Activated B cell treated with CpG ODN at 0.5 μM for 24 hours (primary cell): ENCODE measurements around the gene ZBTB38. TPM values are rescaled to one million over a fixed set of nuclear protein-coding genes. Genes with fewer than 3 reads are reported as not detected.

ENCODE experiments used
- ATAC-seq: fragments of 200-7000 bp; cut with Tn5 transposase; one replicate; pipeline ENCODE4 v1.10.0; 2021; ENCODE audit warnings: low read depth, mild to moderate bottlenecking, moderate library complexity
- CTCF ChIA-PET: fragments of 350-600 bp; sonication (Branson Sonifier 250); formaldehyde crosslinking; loops from one replicate; lab custom pipeline; 2021; ENCODE audit warnings: antibody characterized with exemption; lab: Charles Lee
- POLR2A ChIA-PET: fragments of 350-600 bp; sonication (Branson Sonifier 250); formaldehyde crosslinking; loops from one replicate; lab custom pipeline; 2021; ENCODE audit warnings: antibody characterized with exemption; lab: Charles Lee
- DNase-seq: peaks from one replicate; pipeline ENCODE4 v3.0.0; 2022
- H3K27ac Mint-ChIP-seq: one replicate; pipeline ENCODE4 v1.8.0; 2020; ENCODE audit warnings: mixed read lengths
- H3K27me3 Mint-ChIP-seq: one replicate; pipeline ENCODE4 v1.8.0; 2021; ENCODE audit warnings: mixed read lengths
- H3K36me3 Mint-ChIP-seq: one replicate; pipeline ENCODE4 v1.8.0; 2021; ENCODE audit warnings: low read depth, mixed read lengths
- H3K4me1 Mint-ChIP-seq: one replicate; pipeline ENCODE4 v1.8.0; 2021; ENCODE audit warnings: mixed read lengths
- H3K4me3 Mint-ChIP-seq: one replicate; pipeline ENCODE4 v1.8.0; 2020; ENCODE audit warnings: mild to moderate bottlenecking, mixed read lengths
- H3K9me3 Mint-ChIP-seq: one replicate; pipeline ENCODE4 v1.8.0; 2020; ENCODE audit warnings: mixed read lengths
- intact Hi-C: fragments of 100-400 bp; cut with micrococcal nuclease; formaldehyde crosslinking; loops from one replicate; pipeline ENCODE4 v1.15.1; 2024
- total RNA-seq: library from RNA; stranded (reverse); gene quantifications from 2 replicates; pipeline ENCODE4 v1.2.3, GENCODE V29; 2022
- TF ChIP-seq, protein P1 (sequence below): fragments of 200-600 bp; IDR thresholded peaks from one replicate; pipeline ENCODE4 v1.8.0; 2022; ENCODE audit warnings: antibody characterized with exemption, mild to moderate bottlenecking

ZBTB38 gene
- total RNA-seq, 1 donor from 2014 or later: 45.2 TPM

DNA sequence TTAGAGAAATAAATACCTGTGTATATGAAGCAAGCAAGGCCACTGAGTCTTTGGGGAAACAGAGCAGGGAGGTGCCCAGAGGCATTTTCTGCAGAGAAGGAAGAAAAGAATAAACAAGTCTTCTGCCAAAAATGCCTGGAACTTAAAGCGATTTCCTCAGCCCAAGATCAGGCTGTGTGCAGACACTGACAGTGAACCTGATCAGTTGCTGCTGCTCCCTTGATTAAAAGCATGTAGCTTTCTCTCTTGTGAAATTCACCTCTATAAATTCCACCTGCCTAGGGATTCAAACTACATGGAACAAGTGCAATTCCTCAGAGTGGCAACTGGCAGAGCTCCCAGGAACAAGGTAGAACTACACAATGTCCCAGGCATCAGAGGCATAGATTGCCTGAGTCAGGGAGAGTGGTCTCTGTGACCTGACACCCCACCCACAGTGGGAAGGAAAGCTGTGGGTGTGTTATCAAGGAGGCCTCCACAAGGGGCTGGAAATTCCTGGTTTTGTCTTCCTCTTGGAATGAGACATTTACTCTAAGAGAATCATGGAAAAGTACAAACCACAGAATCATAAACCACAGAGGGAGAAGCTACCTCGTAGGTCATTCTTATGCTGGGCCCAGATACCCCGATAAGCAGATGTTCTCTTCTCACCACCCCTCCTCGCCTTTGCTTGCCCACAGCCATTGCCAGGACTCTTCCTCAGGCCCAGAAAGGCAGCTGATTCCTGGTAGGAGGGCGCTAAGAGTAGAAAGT is 1.8 kb upstream of the ZBTB38 start:
- H3K27ac Mint-ChIP-seq: no peak overlapping the region
- H3K9me3 Mint-ChIP-seq: peaks cover 3% of the 10 kb centered on the region
- intact Hi-C loops: no loop called here
- H3K4me3 Mint-ChIP-seq: no peak overlapping the region
- TF ChIP-seq, protein P1, sequence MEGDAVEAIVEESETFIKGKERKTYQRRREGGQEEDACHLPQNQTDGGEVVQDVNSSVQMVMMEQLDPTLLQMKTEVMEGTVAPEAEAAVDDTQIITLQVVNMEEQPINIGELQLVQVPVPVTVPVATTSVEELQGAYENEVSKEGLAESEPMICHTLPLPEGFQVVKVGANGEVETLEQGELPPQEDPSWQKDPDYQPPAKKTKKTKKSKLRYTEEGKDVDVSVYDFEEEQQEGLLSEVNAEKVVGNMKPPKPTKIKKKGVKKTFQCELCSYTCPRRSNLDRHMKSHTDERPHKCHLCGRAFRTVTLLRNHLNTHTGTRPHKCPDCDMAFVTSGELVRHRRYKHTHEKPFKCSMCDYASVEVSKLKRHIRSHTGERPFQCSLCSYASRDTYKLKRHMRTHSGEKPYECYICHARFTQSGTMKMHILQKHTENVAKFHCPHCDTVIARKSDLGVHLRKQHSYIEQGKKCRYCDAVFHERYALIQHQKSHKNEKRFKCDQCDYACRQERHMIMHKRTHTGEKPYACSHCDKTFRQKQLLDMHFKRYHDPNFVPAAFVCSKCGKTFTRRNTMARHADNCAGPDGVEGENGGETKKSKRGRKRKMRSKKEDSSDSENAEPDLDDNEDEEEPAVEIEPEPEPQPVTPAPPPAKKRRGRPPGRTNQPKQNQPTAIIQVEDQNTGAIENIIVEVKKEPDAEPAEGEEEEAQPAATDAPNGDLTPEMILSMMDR: no peak
- no peaks in the 10 kb centered on the region for H3K36me3 Mint-ChIP-seq
- ATAC-seq: no peak
- CTCF ChIA-PET: interaction anchor here (1.1 kb wide), 1 partner anchor 75 kb away, joined by 3 read pairs; no protein-coding TSS in a partner anchor
- no peak for DNase-seq
- POLR2A ChIA-PET: no interaction called here
- peaks cover under 1% of the 10 kb centered on the region for H3K27me3 Mint-ChIP-seq
- peaks cover 13% of the 10 kb centered on the region for H3K4me1 Mint-ChIP-seq

DNA sequence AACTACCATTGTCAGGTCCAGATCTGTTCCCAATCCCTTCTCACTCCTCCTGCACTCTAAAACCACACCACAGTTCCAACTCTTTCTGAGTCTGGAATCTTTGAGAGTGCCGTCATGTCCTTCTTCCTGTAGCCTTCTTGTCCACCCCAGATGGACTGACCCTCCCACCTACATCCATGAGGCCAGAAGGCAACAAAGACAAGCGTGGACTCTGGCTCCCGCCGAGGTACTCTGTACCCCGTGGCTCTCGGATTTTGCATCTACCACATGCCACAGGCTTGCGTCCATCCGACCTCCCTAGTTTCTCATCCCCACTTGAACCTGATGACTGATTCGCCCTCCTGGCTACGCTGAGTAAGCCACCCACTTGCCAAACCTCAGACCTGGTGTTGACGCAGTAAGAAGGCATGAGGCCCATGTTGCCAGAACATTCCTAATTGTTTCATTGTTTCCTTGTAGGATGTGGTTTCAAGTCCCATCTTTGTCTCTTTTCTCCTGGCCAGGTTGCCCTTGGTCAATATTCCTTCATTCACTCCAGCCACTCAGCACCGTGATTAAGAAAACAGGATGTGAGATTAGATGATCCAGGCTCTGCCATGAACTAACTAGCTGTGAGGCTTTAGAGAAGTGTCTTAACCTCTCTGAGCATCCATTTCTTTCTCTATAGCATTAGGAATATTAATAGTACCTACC is 1.1 kb upstream of the ZBTB38 start:
- Mint-ChIP-seq H3K27me3 (no peaks in the 10 kb centered on the region), H3K9me3 (peaks cover 3% of the 10 kb centered on the region), H3K4me1 (peaks cover 13% of the 10 kb centered on the region), H3K27ac (no peak overlapping the region), H3K36me3 (no peaks in the 10 kb centered on the region), H3K4me3 (no peak overlapping the region)
- no peak for DNase-seq
- TF ChIP-seq, protein P1: no peak
- no peak for ATAC-seq
- ChIA-PET CTCF (interaction anchor here (1.1 kb wide), 1 partner anchor 74 kb away, joined by 3 read pairs; no protein-coding TSS in a partner anchor), POLR2A (no interaction called here)
- intact Hi-C loops: no loop called here

DNA sequence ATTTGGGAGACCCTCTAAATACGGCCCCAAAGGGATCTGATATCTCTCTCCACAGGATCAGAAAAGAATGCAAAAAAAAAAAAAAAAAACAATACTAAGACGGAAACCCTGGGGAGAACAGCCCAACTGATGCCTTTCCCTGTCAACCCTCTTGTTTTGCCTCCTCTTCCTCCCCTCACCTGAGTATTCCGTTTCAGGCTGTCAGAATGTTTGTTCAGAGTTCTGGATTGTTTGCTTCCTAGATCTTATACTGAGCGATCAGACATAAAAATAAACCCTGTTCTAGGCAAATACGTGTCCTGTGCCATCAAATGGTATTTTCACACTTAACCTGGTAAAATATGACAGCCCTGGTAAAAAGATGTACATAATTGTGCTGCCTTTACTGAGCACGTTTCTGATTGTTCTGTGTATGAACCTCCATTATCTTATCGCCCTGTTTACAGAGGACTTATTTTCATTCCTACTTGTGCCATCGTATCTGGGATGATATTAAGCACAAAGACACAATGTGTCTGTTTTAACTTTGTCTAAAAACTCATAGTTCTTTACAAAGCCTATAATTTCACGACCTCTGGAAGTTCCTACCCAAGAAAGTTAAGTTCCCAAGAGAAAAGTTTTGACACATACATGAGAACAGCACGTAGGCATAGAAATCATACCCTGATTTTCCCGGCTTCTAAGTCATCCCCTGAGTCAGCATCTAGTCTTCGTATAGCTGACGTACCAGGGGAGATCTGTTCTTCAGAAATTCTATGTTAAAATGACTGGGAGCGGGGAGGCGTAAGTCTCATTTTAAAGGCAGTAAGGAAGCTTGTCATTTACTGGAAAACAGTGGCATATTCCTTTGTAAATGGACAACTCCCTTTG is 856 bp downstream of the ZBTB38 start:
- TF ChIP-seq, protein P1: no peak
- ATAC-seq (no peak), DNase-seq (no peak)
- POLR2A ChIA-PET: interaction anchor here (0.5 to 2.2 kb wide), 10 partner anchors 10 to 1033 kb away, joined by 3 to 6 read pairs (median 4); no protein-coding TSS in a partner anchor
- peaks cover 13% of the 10 kb centered on the region for H3K4me1 Mint-ChIP-seq
- peak overlapping the region; percentile 25 for H3K4me3 Mint-ChIP-seq
- no peaks in the 10 kb centered on the region for H3K36me3 Mint-ChIP-seq
- intact Hi-C loops: no loop called here
- H3K9me3 Mint-ChIP-seq: no peaks in the 10 kb centered on the region
- peak overlapping the region; percentile 61 for H3K27ac Mint-ChIP-seq
- H3K27me3 Mint-ChIP-seq: no peaks in the 10 kb centered on the region
- CTCF ChIA-PET: interaction anchor here (0.7 to 3.2 kb wide), 10 partner anchors 9 to 85 kb away, joined by 3 to 28 read pairs (median 5); no protein-coding TSS in a partner anchor

DNA sequence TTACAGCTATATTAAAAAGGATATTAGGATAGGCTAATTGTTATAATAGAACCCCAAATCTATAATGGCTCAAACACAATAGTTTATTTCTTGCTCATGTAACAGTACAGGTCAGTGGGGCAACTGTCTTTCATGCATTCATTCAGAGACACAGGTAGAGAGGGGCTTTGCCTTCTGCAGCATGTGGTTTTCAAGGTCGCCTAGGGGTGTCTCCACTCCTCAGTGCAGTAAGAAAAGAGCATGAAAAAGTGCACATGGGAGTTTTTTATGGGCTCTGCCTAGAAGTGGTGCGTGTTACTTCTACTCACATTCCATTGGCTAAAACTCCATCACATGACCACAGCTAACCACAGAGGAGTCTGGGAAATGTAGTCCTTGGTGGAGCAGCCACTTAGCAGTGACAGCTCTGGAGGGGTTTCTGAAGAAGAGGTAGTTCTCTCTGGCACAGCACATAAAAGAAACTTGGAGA is 1.8 kb downstream of the ZBTB38 start:
- Mint-ChIP-seq H3K27ac (peak overlapping the region; percentile 15), H3K4me3 (no peak overlapping the region), H3K27me3 (no peaks in the 10 kb centered on the region), H3K9me3 (no peaks in the 10 kb centered on the region), H3K36me3 (no peaks in the 10 kb centered on the region), H3K4me1 (peaks cover 13% of the 10 kb centered on the region)
- DNase-seq (no peak), ATAC-seq (peak; percentile 99)
- ChIA-PET POLR2A (interaction anchor here (0.6 to 2.3 kb wide), 10 partner anchors 9 to 1032 kb away, joined by 3 to 8 read pairs (median 4); no protein-coding TSS in a partner anchor), CTCF (interaction anchor here (0.7 to 3.2 kb wide), 9 partner anchors 9 to 84 kb away, joined by 3 to 28 read pairs (median 7); no protein-coding TSS in a partner anchor)
- TF ChIP-seq, protein P1: no peak
- intact Hi-C loops: loop anchor here (1.0 kb wide), 6 partner anchors 32 to 429 kb away; partner anchors contain the start of gene SLC25A36
